DND-41 (cell line): ENCODE data around the gene ACACA.

ENCODE experiments used
- ATAC-seq: fragments of 200-7000 bp; cut with Tn5 transposase; 3 replicates; pipeline ENCODE4 v1.9.1; 2021; ENCODE audit warnings: low read depth; ENCODE audit not compliant: insufficient read depth
- DNase-seq: peaks from one replicate; pipeline ENCODE4 v3.0.0-alpha.2; 2020
- H2AFZ ChIP-seq: 2 replicates; pipeline ENCODE4 v1.6.0; 2012; ENCODE audit warnings: low read depth, low read length
- H3K27ac ChIP-seq: 2 replicates; pipeline ENCODE4 v1.5.1; 2012; ENCODE audit warnings: low read length, inconsistent platforms
- H3K27me3 ChIP-seq: fragments of 200-600 bp; sonication (generic); 2 replicates; pipeline ENCODE4 v1.6.0; 2012; ENCODE audit warnings: low read length, mild to moderate bottlenecking, inconsistent platforms; ENCODE audit not compliant: insufficient read depth, poor library complexity
- H3K36me3 ChIP-seq: 2 replicates; pipeline ENCODE4 v1.5.1; 2012; ENCODE audit warnings: low read length, inconsistent platforms; ENCODE audit not compliant: insufficient read depth
- H3K4me1 ChIP-seq: 2 replicates; pipeline ENCODE4 v1.5.1; 2012; ENCODE audit warnings: mild to moderate bottlenecking, low read length; ENCODE audit not compliant: insufficient read depth
- H3K4me2 ChIP-seq: 2 replicates; pipeline ENCODE4 v1.6.0; 2012; ENCODE audit warnings: mild to moderate bottlenecking, moderate library complexity, low read length, inconsistent platforms; ENCODE audit not compliant: insufficient read depth
- H3K4me3 ChIP-seq, 2 experiments: fragments of 200-600 bp in 1 of 2; shearing (Covaris generic) in 1 of 2; 2 replicates each; pipeline ENCODE4 v1.5.1; 2012 to 2016; ENCODE audit warnings: inconsistent platforms in 2 of 2, low read length in 2 of 2, mild to moderate bottlenecking in 2 of 2, low read depth in 1 of 2, moderate library complexity in 1 of 2
- H3K79me2 ChIP-seq: 2 replicates; pipeline ENCODE4 v1.6.0; 2012; ENCODE audit warnings: low read length, inconsistent platforms; ENCODE audit not compliant: insufficient read depth
- H3K9ac ChIP-seq: 2 replicates; pipeline ENCODE4 v1.6.0; 2012; ENCODE audit warnings: low read depth, mild to moderate bottlenecking, inconsistent platforms, low read length, moderate library complexity
- H3K9me3 ChIP-seq: 2 replicates; pipeline ENCODE4 v1.5.1; 2012; ENCODE audit warnings: low read length, moderate library complexity, mild to moderate bottlenecking, inconsistent platforms; ENCODE audit not compliant: insufficient read depth, severe bottlenecking
- H4K20me1 ChIP-seq: 2 replicates; pipeline ENCODE4 v1.6.0; 2012; ENCODE audit warnings: low read length; ENCODE audit not compliant: insufficient read depth
- CTCF ChIP-seq: IDR thresholded peaks from 2 replicates; pipeline ENCODE4 v1.5.1; 2012; ENCODE audit warnings: borderline replicate concordance, low read length, moderate library complexity, mild to moderate bottlenecking; ENCODE audit not compliant: poor library complexity, severe bottlenecking; ENCODE audit errors: extremely low read depth
- EZH2 ChIP-seq: IDR thresholded peaks from 3 replicates; pipeline ENCODE4 v1.6.1; 2012; ENCODE audit warnings: borderline replicate concordance, low read depth, mild to moderate bottlenecking, moderate library complexity, low read length, inconsistent platforms; ENCODE audit not compliant: severe bottlenecking

ACACA gene

GRCh38 chr17:37322106-37322505, 84.5 kb downstream of the ACACA start:
- H3K4me3 ChIP-seq, result no peak overlapping the region
- H3K9ac ChIP-seq, result no peak overlapping the region
- peaks cover 8% of the 10 kb centered on the region; the same call in 1 of the 2 replicates for H4K20me1 ChIP-seq
- H3K79me2 ChIP-seq, result peaks cover 10% of the 10 kb centered on the region; the same call in 1 of the 2 replicates
- ATAC-seq (no peak), DNase-seq (no peak)
- H3K4me1 ChIP-seq, result no peaks in the 10 kb centered on the region
- no peak overlapping the region for H3K4me2 ChIP-seq
- no peaks in the 10 kb centered on the region for H3K9me3 ChIP-seq
- no peak overlapping the region for H3K27ac ChIP-seq
- no peak overlapping the region for H2AFZ ChIP-seq
- H3K36me3 ChIP-seq, result peaks cover 42% of the 10 kb centered on the region; the same call in 1 of the 2 replicates
- no peaks in the 10 kb centered on the region for H3K27me3 ChIP-seq
- TF ChIP-seq CTCF, result no peak
- TF ChIP-seq EZH2, result no peak

- Histone ChIP-seq H3K4me3 (no peak overlapping the region), H3K4me1 (no peaks in the 10 kb centered on the region), H3K27ac (no peak overlapping the region), H3K27me3 (no peaks in the 10 kb centered on the region), H3K4me2 (no peak overlapping the region), H3K9me3 (no peaks in the 10 kb centered on the region), H3K79me2 (peaks cover 10% of the 10 kb centered on the region; the same call in 1 of the 2 replicates), H3K9ac (no peak overlapping the region), H3K36me3 (peaks cover 43% of the 10 kb centered on the region), H2AFZ (no peak overlapping the region), H4K20me1 (peaks cover 8% of the 10 kb centered on the region; the same call in 1 of the 2 replicates)
- ATAC-seq (no peak), DNase-seq (no peak)
- TF ChIP-seq CTCF, result no peak
- no peak for TF ChIP-seq EZH2
Observed at GRCh38 chr17:37318931-37319594, 87.6 kb downstream of the ACACA start.

- Histone ChIP-seq H3K9me3 (no peaks in the 10 kb centered on the region), H3K36me3 (peaks cover 37% of the 10 kb centered on the region), H4K20me1 (peaks cover 6% of the 10 kb centered on the region; the same call in 1 of the 2 replicates), H3K9ac (no peak overlapping the region), H3K27ac (no peak overlapping the region), H3K27me3 (no peaks in the 10 kb centered on the region), H3K4me3 (no peak overlapping the region), H3K4me2 (no peak overlapping the region), H3K79me2 (peaks cover 10% of the 10 kb centered on the region; the same call in 1 of the 2 replicates), H2AFZ (no peak overlapping the region), H3K4me1 (no peaks in the 10 kb centered on the region)
- no peak for TF ChIP-seq EZH2
- no peak for TF ChIP-seq CTCF
- DNase-seq, result no peak
- no peak for ATAC-seq
Observed at GRCh38 chr17:37317867-37318266, 88.8 kb downstream of the ACACA start.
